ENCODE results near the gene DIS3L2.

Gene DIS3L2

DNA sequence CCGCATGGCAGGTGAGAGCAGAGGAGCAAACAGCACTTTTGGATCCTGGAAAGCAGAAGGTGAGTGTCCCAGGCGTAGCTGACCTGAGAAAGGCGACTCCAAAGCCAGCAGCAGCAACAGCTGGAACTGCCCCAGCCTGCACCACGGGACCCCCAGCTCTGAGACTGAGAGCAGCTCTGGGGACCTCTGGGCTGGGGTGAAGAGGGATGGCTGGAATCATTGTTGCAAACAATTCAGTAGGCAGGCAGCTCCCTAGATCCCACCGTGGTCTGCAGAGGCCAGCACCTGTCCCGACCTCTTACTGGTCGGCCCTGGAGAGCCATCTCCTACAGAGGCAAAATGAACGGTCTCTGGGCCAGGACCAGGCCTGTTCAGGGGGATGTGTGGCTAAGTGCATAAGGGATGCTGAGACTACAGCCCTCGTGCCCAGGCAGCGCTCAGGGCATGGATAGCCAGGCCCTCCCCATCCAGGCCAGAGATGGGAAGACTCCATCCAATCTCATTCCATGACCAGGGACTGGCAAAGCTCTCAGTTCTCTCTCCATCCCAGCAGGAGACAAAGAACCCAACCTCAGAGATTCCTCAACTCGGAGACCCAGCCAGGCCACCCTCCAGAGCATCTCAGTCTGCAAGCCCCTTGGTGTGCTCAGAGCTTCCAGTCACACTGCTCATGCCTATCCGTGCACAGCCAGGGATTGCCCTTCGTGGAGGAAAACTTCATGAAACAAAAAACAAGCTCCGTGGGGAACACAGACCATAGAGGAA is 378.8 kb downstream of the DIS3L2 start:
- in situ Hi-C loops (cut with MboI; ENCODE audit: low sequenced_read_pairs): no loop called here

DNA sequence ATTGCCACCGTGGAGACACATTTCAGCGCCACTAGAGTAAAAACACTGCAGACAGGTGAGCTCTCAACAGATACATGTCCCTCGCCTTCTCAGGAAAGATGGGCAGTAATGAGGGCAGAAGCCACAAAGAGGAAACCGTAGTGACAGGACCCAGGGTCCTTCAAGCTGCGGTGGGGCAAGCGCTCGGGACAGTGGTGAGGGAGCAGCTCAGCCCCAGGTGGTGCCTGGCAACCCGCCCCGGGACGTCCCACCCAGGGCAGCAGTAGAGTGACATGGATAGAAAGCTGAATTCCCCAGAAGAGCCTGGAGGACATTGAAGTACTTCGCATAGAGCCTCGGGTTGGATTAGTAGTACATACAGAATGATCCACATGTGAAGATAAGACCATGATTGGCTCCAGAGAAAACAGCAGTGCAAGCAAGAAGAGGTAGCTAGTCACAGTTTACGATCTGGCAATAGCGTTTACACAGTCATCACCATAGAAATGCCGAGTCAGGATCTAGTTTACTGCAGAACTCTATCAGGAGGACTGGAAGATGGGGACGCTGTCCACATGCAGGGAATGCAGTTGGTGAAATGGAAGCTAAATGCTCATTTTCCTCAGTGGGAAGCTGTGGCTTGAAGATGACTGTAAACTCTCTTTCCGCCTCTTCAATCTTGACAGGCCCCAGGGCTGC is 379.7 kb downstream of the DIS3L2 start:
- in situ Hi-C loops (cut with MboI; ENCODE audit: low sequenced_read_pairs): no loop called here

DNA sequence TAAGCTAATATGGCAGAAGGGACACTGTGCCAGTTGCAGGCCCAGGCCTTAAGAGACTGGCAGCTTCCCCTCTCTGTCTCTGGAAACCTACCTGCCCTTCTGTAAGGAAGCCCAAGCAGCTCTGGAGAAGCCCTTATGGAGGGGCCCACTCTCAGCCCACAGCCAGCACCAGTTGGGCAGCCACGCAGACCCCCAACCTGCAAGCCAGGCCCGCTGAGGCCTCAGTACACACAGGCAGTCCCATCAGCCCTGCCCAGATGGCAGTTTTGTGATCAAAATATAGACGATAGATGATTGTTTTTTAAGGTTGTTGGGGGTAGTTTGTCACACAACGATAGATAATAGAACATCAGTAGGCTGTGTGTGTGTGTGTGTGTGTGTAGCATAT is 380.2 kb downstream of the DIS3L2 start:
- in situ Hi-C loops (cut with MboI; ENCODE audit: low sequenced_read_pairs): no loop called here

DNA sequence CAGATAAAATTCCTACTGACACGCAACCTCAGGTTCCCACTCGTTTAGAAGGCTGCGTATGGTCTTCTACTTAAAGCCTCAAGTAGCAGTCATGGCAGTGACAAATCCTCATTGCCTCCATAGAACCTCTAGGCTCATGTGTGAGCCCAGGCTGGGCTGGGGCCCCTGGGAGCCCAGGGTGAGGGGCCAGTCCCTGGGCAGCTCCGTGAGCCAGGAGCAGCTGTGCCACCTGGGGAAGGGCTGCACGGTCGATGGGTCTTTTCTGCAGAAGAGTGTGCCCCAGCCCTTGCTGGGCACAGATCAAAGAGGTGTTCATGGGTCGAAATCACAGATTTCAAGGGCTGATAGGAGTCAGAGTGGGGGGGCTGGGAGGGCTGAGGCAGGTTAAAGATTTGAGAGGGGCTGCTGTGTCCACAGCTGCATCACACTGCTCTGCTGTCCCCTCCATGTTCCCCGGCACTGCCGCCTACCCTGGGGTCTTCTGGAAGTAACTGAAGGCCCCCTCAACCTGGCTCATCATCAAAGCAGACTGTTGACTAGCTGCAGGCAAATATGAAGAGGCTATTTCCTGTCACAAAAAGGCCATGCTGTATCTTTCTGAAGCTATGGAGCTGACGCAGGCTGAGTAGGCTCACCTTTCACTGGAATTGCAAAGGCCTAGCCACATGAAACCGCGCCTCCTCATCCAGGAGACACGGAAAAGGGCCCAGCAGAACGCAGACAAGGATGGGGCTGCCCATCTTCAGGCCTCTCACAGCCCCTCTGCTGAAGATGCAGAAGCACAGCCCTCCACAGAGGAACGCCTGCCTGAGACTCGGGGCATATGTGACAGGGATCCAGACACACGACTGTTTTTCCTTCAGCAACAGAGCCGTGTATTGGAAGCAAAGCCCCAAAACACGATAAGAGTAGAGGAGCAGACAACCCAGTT is 381.4 kb downstream of the DIS3L2 start:
- in situ Hi-C loops (cut with MboI; ENCODE audit: low sequenced_read_pairs): no loop called here

DNA sequence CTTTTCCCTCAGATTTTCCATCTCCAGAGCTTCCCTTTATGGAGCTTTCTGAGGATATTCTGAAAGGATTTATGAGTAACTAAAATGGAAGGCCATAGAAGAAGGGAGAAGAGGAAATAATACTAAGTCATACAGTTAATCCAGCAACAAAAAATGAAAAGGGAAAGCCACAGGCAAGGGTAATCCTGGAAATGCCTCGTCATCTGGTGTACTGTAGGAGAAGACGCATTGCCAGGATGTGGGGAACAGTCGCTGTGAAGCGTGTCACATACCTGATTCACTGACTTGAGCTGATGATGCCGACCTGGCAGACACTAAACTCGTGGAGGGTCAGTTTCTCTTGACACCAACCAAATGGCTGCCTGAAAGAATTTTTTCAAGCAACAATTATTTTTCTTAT is 382.3 kb downstream of the DIS3L2 start:
- in situ Hi-C loops (cut with MboI; ENCODE audit: low sequenced_read_pairs): no loop called here

DNA sequence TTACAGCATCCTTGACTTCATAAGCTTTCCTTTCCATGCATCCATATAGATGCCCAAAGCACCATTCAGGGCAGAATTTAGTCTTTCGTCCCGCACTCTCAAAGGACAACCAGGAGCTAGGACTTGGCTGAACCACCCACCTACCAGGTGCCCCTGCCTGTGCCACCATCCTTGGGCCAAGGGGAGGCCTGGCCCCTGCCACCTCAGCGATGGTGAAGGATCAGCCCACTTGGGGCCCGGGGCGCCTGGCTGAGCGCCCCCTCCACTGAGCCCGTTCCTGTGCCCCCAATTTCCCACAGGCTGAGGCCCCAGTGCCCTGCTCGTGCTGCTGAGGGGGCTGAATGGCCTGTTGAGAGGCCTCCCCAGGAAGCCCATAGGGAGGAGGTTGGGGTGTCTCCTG is 383.7 kb downstream of the DIS3L2 start:
- in situ Hi-C loops (cut with MboI; ENCODE audit: low sequenced_read_pairs): no loop called here

DNA sequence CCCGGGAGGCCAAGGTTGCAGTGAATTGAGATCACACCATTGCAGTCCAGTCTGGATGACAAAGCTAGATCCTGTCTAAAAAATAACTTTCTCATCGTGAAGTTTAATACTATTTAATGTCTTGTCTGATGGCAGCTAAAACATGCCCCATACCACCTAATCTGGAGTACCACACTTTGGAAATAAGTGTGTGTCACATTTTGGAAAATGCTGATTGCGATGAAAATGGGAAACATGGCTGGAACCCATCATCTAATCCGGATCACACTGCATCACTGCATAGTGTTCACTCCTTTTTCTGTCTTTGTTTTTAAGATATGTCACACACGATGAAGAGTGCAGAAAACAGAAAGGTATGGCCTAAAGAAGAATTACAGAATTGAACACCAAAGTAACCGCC is 385.9 kb downstream of the DIS3L2 start:
- in situ Hi-C loops (cut with MboI; ENCODE audit: low sequenced_read_pairs): no loop called here

DNA sequence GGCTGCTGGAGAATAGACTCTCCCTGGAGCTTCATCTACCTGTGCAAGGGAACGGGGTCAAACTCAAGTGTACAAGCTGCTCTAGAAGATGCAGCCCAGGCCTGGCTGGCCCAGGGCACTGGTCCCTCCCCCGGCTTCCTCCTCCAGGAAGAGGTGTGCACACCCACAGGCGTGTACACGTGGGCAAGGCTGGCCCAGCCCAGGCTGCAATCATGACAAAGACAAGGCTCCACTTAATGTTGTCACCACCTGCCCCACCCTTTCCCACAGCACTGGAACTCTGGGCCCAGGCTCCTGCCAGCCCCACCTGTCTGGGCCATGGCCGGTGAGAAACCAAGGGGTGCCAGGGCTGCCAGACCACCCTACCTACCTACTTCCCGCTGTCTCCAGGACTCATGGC is 387.4 kb downstream of the DIS3L2 start:
- in situ Hi-C loops (cut with MboI; ENCODE audit: low sequenced_read_pairs): no loop called here

DNA sequence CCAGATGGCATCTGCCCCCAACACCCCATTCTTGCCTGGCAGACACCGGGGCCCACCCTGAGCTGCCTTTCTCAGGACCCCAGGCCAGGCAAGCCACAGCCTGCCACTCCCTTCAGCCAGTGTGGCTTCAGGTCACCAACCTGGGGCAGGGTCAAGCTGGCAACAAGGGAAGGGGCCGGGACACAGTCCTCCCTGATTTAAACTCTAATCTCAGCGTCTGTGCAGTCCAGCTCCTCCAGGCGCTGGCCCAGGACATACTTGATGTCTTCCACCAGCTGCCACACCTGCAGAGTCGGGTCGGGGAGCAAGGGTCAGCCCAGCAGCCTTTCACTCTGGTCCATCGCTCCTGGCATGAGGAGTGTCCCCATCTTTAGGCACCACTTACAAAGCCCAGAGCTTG is 388.0 kb downstream of the DIS3L2 start:
- in situ Hi-C loops (cut with MboI; ENCODE audit: low sequenced_read_pairs): no loop called here

DNA sequence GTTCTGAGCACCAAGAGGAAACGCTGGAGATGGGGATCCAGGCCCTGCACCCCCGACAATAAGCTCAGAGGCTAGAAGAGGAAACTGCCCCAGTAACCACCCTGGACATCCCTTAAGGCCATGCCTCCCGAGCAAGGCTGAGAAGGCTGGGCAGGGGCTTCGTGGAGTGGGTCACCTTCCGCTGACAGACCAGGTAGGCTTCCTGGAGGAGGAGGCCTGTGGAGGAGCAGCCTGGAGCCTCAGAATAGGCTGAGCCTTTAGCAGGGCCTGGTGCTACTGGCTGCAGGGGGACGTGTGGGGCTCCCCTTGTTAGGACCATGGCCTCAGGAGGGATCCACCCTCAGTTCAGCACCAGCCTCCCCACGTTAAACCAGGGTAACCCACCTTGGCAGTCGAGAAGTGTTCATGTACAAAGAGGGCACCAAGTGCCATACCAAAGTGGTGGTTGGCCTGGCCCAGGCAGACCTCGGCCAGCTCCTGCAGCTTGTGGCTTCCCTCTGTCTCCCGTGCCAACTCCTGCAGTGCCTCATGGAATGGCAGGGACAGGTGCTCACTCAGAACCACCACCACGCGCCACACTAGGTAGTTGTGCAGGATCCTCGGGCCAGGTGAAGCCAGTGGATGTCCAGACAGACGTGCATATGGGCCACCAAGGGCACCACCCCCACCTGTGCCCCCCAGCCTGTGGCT is 388.6 kb downstream of the DIS3L2 start:
- in situ Hi-C loops (cut with MboI; ENCODE audit: low sequenced_read_pairs): no loop called here

DNA sequence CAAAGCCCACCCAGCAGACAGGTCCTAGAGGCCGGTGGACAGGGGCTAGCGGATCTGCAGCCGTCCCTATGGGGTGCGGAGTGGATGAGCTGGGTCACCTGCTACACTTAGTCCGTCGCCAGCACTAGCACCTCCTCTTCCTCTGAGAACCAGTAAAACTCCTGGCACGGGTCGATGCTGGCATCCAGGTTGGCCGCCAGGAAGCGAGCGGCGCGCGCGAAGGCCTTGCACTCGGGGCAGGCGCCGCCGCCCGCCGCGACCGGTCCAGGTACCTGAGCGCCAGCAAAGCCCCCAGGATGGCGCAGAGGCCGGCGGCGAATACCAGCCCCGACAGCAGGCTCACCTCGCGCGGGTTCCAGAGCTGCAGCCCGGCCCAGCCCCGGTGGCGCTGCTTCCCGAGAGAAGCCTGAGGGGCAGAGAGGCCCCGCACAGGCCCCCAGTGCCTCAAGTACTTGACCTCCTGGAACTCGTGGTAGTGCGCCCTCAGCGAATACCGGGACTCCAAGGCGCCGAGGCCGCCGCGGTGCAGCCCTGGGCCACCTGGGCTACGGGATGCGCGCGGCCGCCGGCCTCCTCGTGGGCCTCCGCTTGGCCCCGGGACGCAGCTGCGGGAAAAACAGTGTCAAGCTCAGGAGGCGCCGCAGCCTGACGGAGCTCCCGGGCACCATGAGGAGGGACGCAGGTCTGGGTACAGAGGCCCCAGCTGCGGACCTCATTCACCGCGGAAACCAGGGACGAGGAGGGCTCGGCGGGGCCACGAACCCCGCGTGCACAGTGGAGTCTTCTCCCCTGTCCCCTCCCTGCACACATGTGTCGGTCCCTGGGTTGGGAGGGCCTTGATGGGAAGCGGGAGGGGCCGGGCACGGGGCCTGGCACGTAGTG is 389.5 kb downstream of the DIS3L2 start:
- in situ Hi-C loops (cut with MboI; ENCODE audit: low sequenced_read_pairs): no loop called here

DNA sequence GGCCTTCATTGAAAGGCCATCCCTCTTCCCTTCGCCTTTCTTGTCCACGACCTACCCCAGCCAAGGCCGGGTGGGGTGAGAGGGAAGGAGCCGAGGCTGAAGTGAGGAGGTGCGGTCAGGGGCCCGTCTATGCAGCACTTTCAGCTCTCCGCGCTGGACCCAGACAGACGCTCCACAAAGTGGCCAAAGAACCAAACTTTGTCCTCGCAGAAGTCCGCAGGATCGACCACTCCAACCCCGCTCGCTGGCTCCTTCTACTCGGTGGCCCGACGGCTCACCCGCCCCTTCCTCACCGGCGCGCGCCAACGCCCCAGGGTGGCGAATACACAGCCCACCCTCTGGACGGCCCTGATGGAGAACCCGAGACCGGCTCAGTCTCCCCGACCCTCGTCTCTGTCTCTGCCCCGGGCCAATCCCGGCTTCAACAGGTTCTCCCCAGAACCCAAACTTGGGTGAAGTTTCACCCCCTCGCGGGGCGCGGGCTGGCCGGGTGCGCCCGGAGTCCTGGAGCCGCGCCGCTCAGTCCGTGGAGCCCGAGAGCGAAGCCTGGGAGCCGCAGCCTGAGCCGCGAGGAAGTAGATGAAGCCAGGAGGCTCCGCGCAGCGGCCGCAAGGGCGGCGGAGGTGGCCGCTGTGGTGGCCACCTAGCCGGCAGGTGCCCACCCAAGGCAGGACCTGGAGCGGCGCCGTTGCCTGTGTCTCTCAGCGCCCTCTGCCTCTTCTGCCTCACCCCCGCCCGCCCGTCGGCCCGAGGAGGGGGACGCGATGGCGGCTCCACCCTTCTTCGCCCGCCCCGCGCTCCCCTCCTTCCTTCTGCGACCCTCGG is 390.4 kb downstream of the DIS3L2 start:
- in situ Hi-C loops (cut with MboI; ENCODE audit: low sequenced_read_pairs): no loop called here

DNA sequence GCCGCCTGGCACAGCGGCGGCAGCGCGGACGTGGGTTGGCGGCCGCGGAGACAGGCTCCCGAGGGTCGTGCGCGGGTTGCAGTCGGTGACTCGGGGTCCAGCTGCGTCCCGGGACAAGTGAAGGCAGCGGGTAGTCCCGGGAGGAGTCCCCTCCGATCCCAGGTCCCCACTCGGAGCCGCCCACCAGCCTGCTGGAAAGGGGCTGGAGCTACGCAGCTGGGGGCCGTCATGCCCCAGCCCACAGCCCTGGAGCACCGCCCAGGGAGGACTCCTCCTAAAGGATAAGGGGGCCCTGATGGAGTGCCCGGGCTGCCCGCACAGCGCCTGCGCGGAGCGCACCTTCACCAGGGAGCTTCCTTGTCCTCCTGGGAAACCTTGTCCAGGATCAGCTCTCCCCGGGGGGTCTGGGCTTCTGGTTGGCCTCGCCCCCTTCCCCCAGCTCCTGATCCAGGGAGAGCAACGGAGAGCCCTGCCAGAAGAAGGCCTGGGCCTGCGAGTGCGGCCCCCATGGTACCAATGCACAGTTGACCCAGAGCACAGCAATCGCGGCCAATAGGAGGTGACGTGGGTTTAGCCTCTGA is 391.1 kb downstream of the DIS3L2 start:
- in situ Hi-C loops (cut with MboI; ENCODE audit: low sequenced_read_pairs): no loop called here

DNA sequence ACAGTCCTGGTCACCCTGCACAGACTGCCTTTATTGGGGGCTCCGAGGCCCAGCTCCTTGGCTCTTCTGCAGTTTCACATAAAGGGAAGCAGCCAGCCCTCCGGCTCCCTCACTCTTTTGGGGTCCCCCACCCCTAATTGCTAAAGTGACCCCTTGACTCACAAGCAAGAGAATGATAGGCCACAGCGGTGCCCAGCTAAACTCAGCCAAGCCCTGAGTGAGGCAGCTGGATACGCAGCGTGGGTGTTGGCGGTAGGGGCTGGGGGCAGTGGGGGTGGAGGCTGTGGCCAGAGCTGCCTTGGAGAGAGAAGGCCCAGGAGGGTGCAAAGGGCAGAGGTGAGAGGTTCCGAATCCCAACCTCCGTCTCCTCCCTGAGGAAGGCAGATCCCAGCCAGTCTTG is 391.6 kb downstream of the DIS3L2 start:
- in situ Hi-C loops (cut with MboI; ENCODE audit: low sequenced_read_pairs): no loop called here

DNA sequence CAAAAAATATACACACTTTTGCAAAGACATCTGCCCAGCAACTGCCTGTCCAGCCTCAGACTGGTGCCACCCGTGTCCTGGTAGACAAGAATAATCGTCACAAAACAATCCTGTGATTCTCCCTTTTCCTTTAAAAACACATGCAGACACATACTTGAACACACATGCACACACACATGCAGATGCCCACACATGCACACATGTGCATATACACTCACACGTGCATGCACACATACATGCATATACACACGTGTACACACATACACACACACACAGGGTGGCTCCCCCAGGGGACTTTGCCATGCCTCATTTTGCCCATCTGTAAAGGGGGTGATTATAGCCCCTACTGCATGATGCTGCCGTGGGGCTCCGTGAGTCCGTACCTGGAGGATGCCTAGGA is 392.1 kb downstream of the DIS3L2 start:
- in situ Hi-C loops (cut with MboI; ENCODE audit: low sequenced_read_pairs): no loop called here

DNA sequence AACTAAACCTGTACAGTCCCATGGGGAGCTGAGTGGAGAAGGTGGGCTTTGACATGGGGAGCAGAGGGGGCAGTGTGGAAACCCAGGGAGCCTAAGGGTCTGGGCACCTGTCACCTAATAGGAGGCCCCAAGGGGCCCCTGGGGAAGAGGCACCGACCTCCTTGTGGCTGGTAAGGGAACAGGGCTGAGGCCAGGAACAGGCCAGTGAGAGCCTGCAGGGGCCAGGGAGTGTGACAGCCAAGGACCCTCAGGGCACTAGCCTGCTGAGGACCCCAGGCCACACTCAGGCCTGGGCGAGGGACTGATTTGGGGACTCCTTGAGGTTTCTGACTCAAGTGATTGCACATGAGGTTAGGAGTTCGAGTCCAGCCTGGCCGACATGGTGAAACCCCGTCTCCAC is 392.6 kb downstream of the DIS3L2 start:
- in situ Hi-C loops (cut with MboI; ENCODE audit: low sequenced_read_pairs): no loop called here

DNA sequence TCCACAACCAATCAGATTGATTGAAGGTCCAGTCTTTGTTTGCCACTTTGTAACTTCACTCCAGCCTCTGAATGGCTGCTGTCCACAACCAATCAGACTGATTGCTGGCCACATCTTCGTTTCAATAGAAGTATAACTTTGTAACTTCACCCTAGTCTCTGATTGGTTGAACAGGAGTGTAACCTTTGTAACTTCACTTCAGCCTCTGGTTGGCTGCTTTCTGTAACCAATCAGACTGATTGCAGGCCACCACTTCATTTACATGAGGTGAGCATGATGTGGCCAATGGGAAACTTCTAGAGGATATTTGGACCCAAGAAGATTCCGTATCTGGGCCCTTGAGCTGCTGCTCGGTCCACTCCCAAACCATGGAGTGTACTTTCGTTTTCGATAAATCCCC is 400.1 kb downstream of the DIS3L2 start:
- in situ Hi-C loops (cut with MboI; ENCODE audit: low sequenced_read_pairs): no loop called here

DNA sequence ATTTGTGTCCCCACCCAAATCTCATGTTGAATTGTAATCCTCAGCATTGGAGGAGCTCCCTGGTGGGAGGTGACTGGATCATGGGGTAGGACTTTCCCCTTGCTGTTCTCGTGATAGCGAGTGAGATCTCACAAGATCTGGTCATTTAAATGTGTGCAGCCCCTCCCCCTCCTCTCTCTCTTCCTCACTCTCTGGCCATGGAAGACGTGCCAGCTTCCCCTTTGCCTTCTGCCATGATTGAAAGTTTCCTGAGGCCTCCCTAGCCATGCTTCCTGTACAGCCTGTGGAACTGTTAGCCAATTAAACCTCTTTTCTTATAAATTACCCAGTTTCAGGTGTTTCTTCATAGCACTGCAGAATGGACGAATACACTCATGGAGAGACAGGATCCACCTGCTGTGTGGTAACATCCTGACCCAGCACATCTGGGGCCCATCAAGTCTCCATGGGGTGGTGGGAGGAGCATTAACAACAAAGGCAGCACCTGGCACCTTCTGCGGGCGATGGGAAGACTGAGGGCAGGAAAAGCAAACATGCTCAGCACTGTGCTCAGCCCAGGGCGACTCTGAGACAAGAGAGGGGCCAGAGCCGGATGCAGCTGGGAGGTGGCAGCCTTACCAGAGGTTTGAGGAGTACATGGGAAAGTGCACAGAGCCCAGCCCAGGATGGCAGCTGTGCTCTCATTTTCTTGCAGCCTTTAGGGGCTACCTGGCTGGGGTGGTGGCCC is 400.8 kb downstream of the DIS3L2 start:
- in situ Hi-C loops (cut with MboI; ENCODE audit: low sequenced_read_pairs): no loop called here
